ENCODE data around the gene CCL19. TPM values are rescaled to one million over a fixed set of nuclear protein-coding genes. Genes with fewer than 3 reads are reported as not detected.

Gene CCL19
- total RNA-seq, 1 experiment from 2014 or later = not detected

DNA sequence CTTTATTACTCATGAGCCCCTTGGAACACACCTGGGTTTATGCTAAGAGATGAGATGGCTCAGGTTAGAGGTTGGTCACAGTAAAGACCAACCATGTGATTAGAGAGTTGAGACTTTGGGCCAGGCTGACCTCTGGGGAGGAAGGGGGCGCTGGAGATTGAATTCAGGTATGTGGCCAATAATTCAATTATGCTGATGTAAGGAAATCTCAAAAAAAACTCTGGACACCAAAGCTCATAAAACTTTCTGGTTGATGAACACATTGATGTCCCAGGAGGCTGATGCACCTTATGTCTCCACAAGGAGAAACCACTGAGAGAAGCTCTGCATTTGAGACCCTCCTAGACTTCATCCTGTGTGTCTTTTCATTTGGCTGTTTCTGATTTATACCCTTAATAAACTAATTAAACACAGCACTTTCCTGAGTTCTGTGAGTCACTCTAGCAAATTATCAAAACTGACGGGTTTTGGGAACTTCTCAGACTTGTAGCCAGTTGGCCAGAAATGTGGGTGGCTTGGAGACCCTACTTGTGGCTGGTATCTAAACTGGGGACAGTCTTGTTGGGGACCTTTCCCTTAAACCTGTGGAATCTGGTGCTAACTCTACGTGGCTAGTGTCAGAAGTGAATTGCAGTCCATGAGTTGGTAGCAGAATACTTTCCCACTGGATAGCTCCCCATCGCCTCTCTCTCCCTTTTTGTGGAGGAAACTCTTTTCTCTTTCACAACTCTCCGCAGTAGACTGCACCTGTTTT is 21.1 kb downstream of the CCL19 start:
- CTCF ChIA-PET = interaction anchor here (1.2 kb wide), 1 partner anchor 32 kb away, joined by 4 read pairs; no protein-coding TSS in a partner anchor
- Histone ChIP-seq H3K27ac (ENCODE audit: low read depth, low read length, poor library complexity, severe bottlenecking) (no peak overlapping the region), H3K36me3 (ENCODE audit: insufficient read depth, low read length, poor library complexity, severe bottlenecking) (peaks cover 3% of the 10 kb centered on the region), H3K9me3 (ENCODE audit: low read depth, low read length, poor library complexity, severe bottlenecking) (no peaks in the 10 kb centered on the region), H3K4me3 (ENCODE audit: low read depth, low read length, poor library complexity, severe bottlenecking) (no peak overlapping the region), H3K27me3 (replicated peaks; ENCODE audit: insufficient read depth, low read depth, low read length, poor library complexity) (no peaks in the 10 kb centered on the region), H3K4me1 (ENCODE audit: insufficient read depth, low read length, poor library complexity, severe bottlenecking) (no peaks in the 10 kb centered on the region)
- intact Hi-C loops (cut with micrococcal nuclease; ENCODE audit: unreplicated experiment) = no loop called here
- BruUV-seq (replicated peaks) = no TSS peak
- TF ChIP-seq, protein P1, sequence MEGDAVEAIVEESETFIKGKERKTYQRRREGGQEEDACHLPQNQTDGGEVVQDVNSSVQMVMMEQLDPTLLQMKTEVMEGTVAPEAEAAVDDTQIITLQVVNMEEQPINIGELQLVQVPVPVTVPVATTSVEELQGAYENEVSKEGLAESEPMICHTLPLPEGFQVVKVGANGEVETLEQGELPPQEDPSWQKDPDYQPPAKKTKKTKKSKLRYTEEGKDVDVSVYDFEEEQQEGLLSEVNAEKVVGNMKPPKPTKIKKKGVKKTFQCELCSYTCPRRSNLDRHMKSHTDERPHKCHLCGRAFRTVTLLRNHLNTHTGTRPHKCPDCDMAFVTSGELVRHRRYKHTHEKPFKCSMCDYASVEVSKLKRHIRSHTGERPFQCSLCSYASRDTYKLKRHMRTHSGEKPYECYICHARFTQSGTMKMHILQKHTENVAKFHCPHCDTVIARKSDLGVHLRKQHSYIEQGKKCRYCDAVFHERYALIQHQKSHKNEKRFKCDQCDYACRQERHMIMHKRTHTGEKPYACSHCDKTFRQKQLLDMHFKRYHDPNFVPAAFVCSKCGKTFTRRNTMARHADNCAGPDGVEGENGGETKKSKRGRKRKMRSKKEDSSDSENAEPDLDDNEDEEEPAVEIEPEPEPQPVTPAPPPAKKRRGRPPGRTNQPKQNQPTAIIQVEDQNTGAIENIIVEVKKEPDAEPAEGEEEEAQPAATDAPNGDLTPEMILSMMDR (conservative IDR thresholded peaks at IDR 0.05; ENCODE audit: low read depth, low read length) = no peak
- no peak for TF ChIP-seq EZH2 (IDR thresholded peaks at IDR 0.05; ENCODE audit: borderline replicate concordance, low read depth, low read length, poor library complexity, severe bottlenecking)
- no peak for DNase-seq (ENCODE audit: low spot score)
- POLR2A ChIA-PET (ENCODE audit: low non-redundant PET) = no interaction called here

DNA sequence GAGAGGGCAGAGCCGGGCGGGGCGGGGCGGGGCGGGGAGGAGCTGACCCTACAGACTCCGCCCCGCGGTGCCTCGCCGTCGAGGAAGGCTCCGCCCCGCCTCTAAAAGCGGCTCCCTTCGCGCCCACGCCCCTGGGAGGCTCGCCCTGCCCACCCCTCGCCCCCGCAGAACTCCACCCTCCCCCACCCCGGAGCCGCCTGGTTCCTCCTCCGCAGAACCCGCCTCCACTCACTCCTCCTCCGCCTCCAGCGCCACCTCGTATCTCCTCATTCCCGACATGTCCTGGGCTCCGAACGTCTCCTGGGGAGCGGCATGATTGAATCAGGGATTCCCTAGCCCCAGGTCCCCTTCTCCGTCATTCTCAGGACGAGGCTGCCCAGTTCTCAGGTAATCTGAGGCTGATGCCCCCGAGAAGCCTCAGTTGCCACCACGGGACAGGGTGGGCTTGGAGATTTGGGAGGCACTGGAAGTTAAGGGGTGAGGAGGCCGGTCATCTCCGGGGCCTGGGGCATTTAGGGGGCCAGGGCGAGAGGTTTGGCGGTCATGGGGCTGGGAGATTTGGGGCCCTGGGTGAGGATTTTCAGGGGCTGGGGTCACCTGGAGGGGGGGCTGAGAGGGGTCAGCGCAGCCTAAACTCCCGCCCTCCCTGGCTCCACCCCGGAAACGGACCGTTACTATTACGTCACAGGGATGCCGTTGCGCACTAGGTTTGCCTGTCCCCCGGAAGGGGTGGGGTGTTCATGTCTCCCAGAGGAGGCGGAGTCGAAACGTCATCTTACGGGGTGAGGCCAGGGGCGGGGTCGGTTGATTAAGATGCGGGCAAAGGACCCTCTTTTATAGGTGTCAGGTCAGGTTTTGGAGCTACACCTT is 25.5 kb downstream of the CCL19 start:
- H3K27ac ChIP-seq (ENCODE audit: low read depth, low read length, poor library complexity, severe bottlenecking) = peak overlapping the region; percentile 98
- POLR2A ChIA-PET (ENCODE audit: low non-redundant PET) = interaction anchor here (0.7 kb wide), 1 partner anchor 39 kb away, joined by 6 read pairs; no protein-coding TSS in a partner anchor
- peaks cover 3% of the 10 kb centered on the region for H3K36me3 ChIP-seq (ENCODE audit: insufficient read depth, low read length, poor library complexity, severe bottlenecking)
- peaks cover 6% of the 10 kb centered on the region for H3K4me1 ChIP-seq (ENCODE audit: insufficient read depth, low read length, poor library complexity, severe bottlenecking)
- intact Hi-C loops (cut with micrococcal nuclease; ENCODE audit: unreplicated experiment) = no loop called here
- peak overlapping the region; percentile 77 for H3K4me3 ChIP-seq (ENCODE audit: low read depth, low read length, poor library complexity, severe bottlenecking)
- peak; percentile 97 for DNase-seq (ENCODE audit: low spot score)
- no peak for TF ChIP-seq EZH2 (IDR thresholded peaks at IDR 0.05; ENCODE audit: borderline replicate concordance, low read depth, low read length, poor library complexity, severe bottlenecking)
- TF ChIP-seq, protein P1 (conservative IDR thresholded peaks at IDR 0.05; ENCODE audit: low read depth, low read length) = no peak
- BruUV-seq (replicated peaks) = no TSS peak
- no peaks in the 10 kb centered on the region for H3K9me3 ChIP-seq (ENCODE audit: low read depth, low read length, poor library complexity, severe bottlenecking)
- CTCF ChIA-PET = interaction anchor here (0.7 to 1.0 kb wide), 2 partner anchors 19 to 37 kb away, joined by 4 read pairs; no protein-coding TSS in a partner anchor
- H3K27me3 ChIP-seq (replicated peaks; ENCODE audit: insufficient read depth, low read depth, low read length, poor library complexity) = no peaks in the 10 kb centered on the region

DNA sequence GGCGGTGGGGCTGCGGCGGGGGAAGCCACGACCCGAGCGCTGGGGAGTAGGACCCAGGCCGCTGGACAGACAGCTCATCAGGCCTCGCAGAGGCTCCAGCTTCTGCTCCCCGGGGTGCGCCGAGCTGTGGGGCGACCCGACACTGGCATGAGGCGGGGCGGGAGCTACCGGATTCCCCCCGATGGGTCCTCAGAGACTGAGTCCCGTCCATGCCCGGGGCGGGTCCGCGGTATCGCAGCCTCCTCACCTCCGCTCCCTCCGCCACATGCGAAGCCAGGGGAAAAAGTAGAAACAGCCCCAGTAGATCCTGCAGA is 26.1 kb downstream of the CCL19 start:
- BruUV-seq (replicated peaks) = TSS peak; percentile 79
- Histone ChIP-seq H3K4me1 (ENCODE audit: insufficient read depth, low read length, poor library complexity, severe bottlenecking) (peaks cover 6% of the 10 kb centered on the region), H3K27ac (ENCODE audit: low read depth, low read length, poor library complexity, severe bottlenecking) (peak overlapping the region; percentile 74), H3K27me3 (replicated peaks; ENCODE audit: insufficient read depth, low read depth, low read length, poor library complexity) (no peaks in the 10 kb centered on the region), H3K36me3 (ENCODE audit: insufficient read depth, low read length, poor library complexity, severe bottlenecking) (peaks cover 3% of the 10 kb centered on the region), H3K4me3 (ENCODE audit: low read depth, low read length, poor library complexity, severe bottlenecking) (peak overlapping the region; percentile 77), H3K9me3 (ENCODE audit: low read depth, low read length, poor library complexity, severe bottlenecking) (no peaks in the 10 kb centered on the region)
- no peak for TF ChIP-seq EZH2 (IDR thresholded peaks at IDR 0.05; ENCODE audit: borderline replicate concordance, low read depth, low read length, poor library complexity, severe bottlenecking)
- TF ChIP-seq, protein P1 (conservative IDR thresholded peaks at IDR 0.05; ENCODE audit: low read depth, low read length) = no peak
- intact Hi-C loops (cut with micrococcal nuclease; ENCODE audit: unreplicated experiment) = no loop called here
- ChIA-PET POLR2A (ENCODE audit: low non-redundant PET) (interaction anchor here (0.7 kb wide), 1 partner anchor 39 kb away, joined by 6 read pairs; no protein-coding TSS in a partner anchor), CTCF (interaction anchor here (0.6 to 1.1 kb wide), 4 partner anchors 18 to 255 kb away, joined by 3 to 6 read pairs (median 4); no protein-coding TSS in a partner anchor)
- no peak for DNase-seq (ENCODE audit: low spot score)

Measured in A673 (cell line).